Measurements from ENCODE around the gene PLCG1.

The PLCG1 gene

DNA sequence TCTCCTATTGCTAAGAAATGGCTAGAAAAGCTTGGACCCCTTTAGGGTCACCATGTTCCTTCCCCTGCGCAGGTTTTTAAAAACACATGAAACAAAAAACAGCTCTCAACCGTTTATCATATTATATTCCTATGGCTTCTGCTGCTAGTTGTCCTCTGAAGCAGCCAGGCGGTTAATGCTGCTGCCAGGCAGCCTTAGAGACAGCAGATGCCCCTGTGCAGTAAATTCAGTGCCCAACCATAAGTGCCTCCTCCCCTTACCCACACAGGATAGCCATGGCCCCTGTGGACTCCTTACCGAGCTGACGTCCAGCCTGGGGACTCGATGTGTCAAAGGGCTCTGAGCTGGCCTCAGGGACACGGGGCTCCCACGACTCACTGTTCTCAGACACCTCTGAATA lies 64.4 kb downstream of the PLCG1 start:
- Histone ChIP-seq H3K4me3 (ENCODE audit: low read length) (no peak overlapping the region), H3K9ac (ENCODE audit: low read length) (no peak overlapping the region), H3K9me3 (ENCODE audit: control insufficient read depth, low read length) (no peaks in the 10 kb centered on the region), H3K4me1 (ENCODE audit: control insufficient read depth, insufficient read depth, low read length) (no peaks in the 10 kb centered on the region), H3K27me3 (ENCODE audit: control insufficient read depth, insufficient read depth, low read length) (no peaks in the 10 kb centered on the region), H3K36me3 (ENCODE audit: control insufficient read depth, insufficient read depth, low read length) (no peaks in the 10 kb centered on the region)

DNA sequence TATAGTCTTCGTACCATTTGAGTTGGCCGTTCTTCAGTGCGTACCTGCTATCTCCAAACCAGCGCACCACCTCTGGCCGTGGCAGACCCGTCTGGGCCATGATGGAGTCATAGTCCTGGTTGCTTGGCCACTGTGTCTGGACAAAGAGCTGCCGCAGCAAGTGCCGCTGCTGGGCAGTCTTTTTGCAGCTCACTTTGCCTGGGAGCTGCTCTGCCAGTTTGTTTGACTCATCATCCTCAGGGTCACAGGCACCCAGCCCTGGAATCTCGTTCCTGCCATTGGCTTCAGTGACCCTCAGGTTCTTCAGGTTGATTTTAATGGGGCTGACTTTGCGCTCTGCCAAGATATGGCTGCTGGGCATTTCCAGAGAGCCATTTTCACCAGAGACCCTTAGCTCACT lies 65.1 kb downstream of the PLCG1 start:
- Histone ChIP-seq H3K9ac (ENCODE audit: low read length) (no peak overlapping the region), H3K9me3 (ENCODE audit: control insufficient read depth, low read length) (no peaks in the 10 kb centered on the region), H3K4me3 (ENCODE audit: low read length) (no peak overlapping the region), H3K27me3 (ENCODE audit: control insufficient read depth, insufficient read depth, low read length) (no peaks in the 10 kb centered on the region), H3K4me1 (ENCODE audit: control insufficient read depth, insufficient read depth, low read length) (no peaks in the 10 kb centered on the region), H3K36me3 (ENCODE audit: control insufficient read depth, insufficient read depth, low read length) (no peaks in the 10 kb centered on the region)

DNA sequence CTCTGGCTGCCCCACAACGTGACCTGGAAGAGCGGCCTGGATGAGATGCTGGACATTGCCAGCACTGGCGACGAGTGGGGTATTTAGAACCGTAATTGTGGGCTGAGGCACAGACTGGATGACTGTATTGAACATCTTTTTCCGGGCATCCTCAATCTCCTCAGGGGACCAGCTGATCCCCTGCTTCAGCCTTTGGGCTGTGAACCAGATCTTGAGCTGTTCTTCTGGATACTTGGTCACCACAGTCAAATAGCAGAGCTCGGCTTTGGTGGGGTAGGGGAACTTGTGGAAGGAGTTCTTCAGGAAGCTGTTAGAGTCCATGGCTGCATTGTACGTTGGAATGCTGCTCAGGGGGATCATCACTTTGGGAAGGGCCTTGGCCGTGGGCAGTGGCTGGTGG lies 66.3 kb downstream of the PLCG1 start:
- Histone ChIP-seq H3K4me1 (ENCODE audit: control insufficient read depth, insufficient read depth, low read length) (no peaks in the 10 kb centered on the region), H3K9ac (ENCODE audit: low read length) (no peak overlapping the region), H3K4me3 (ENCODE audit: low read length) (no peak overlapping the region)

DNA sequence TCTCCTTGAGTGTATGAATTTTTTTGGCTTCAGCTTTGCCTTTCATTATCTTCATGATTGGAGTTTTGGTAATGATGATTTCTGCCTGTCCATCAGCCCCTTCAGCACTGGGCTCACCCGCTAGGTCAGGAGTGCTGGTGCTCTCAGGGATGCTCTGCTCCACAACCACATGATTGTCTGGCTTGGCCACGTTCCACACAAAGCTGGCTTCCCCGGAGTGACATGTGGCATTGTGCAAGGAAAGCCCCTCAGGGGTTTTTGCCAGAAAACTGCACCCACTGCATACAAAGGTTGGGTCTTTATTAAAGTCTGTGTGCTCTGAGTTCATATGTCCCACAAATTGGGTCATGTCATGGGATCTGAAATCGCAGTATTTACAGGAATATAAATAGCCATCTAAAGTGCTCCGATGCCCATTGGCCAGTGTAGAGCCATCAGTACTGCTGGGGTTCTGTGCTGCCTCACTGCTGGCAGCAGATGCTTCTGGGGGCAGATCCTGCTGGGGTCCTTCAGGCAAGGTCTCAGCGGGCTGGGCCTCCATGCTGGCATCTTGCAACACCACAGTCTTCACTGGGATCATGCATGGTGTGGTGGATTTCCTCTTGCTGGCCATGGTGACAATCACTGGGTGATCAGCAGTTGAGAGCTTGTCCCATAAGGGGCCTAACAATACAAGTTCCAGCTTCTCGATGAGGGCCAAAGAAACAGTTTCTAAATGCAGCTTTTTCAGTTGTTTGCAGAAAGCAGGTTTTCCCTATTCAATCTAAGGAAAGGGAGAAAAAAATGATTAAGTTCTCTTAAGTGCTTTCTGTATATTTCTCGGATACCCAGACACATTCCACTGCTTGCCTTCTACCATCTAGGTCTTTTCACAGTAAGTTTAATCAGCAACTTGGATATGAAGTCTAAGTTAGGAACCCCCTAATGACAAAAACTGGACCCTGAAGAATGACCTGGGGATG lies 67.2 kb downstream of the PLCG1 start:
- Histone ChIP-seq H3K9ac (ENCODE audit: low read length) (no peak overlapping the region), H3K27me3 (ENCODE audit: control insufficient read depth, insufficient read depth, low read length) (no peaks in the 10 kb centered on the region), H3K4me1 (ENCODE audit: control insufficient read depth, insufficient read depth, low read length) (no peaks in the 10 kb centered on the region), H3K4me3 (ENCODE audit: low read length) (no peak overlapping the region), H3K9me3 (ENCODE audit: control insufficient read depth, low read length) (no peaks in the 10 kb centered on the region), H3K36me3 (ENCODE audit: control insufficient read depth, insufficient read depth, low read length) (no peaks in the 10 kb centered on the region)

More for the DNA sequence above, 66.3 kb downstream of the PLCG1 start:
- no peaks in the 10 kb centered on the region for H3K36me3 ChIP-seq (ENCODE audit: control insufficient read depth, insufficient read depth, low read length)
- no peaks in the 10 kb centered on the region for H3K27me3 ChIP-seq (ENCODE audit: control insufficient read depth, insufficient read depth, low read length)
- H3K9me3 ChIP-seq (ENCODE audit: control insufficient read depth, low read length), result no peaks in the 10 kb centered on the region

DNA sequence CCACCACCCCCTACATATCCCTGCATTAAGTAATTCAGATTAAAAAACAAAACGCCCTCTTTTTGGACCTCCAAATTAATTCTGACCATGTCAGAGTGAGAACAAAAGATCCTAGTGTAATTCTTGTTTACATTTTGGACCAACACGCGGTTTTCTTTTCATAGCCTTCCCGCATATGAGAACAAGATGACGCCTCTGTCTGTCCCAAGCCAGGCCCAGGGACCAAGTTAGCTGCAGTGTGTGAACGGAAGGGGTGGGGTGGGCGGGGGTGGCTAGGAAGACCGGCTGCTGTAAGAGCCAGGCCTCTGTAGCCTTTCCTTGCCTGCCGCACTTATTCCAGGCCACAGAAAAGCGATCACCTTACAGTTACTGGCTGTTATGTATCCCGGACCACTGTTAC lies 68.0 kb downstream of the PLCG1 start:
- Histone ChIP-seq H3K4me1 (ENCODE audit: control insufficient read depth, insufficient read depth, low read length) (no peaks in the 10 kb centered on the region), H3K4me3 (ENCODE audit: low read length) (no peak overlapping the region), H3K36me3 (ENCODE audit: control insufficient read depth, insufficient read depth, low read length) (no peaks in the 10 kb centered on the region), H3K9me3 (ENCODE audit: control insufficient read depth, low read length) (no peaks in the 10 kb centered on the region), H3K9ac (ENCODE audit: low read length) (no peak overlapping the region), H3K27me3 (ENCODE audit: control insufficient read depth, insufficient read depth, low read length) (no peaks in the 10 kb centered on the region)

DNA sequence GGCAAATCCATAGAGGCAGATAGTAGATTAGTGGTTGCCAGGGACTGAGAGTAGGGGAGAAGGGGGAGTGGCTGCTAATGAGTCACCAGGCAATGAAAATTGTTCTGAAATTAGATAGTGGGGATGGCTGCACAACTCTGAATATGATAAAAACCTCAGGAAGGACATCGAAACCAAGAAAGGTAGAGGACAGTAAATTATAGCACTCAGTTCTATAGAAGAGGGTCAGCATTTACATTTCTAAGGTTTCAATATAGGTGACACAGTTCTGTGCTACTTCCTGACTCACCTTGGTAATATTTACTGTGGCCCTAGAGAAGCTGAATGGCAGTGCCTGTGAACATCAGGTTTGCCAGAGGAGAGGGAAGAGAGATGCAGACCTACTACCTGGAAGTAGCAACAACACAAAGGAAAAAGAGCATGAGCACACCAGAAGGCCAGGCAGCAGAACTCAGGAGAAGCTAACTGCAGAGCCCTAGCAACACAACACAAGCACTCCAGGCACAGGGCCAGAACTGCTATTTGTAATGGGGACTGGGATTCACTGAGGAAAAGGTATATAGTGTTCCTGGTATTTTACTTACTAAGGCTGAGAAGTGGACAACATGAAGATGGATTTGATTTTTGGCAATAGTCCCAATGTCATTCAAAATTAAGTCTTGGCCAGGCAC lies 75.9 kb downstream of the PLCG1 start:
- H3K36me3 ChIP-seq (ENCODE audit: control insufficient read depth, insufficient read depth, low read length), result no peaks in the 10 kb centered on the region
- H3K4me3 ChIP-seq (ENCODE audit: low read length), result no peak overlapping the region
- H3K27me3 ChIP-seq (ENCODE audit: control insufficient read depth, insufficient read depth, low read length), result no peaks in the 10 kb centered on the region
- H3K4me1 ChIP-seq (ENCODE audit: control insufficient read depth, insufficient read depth, low read length), result peaks cover 6% of the 10 kb centered on the region
- no peak overlapping the region for H3K9ac ChIP-seq (ENCODE audit: low read length)
- H3K9me3 ChIP-seq (ENCODE audit: control insufficient read depth, low read length), result no peaks in the 10 kb centered on the region

DNA sequence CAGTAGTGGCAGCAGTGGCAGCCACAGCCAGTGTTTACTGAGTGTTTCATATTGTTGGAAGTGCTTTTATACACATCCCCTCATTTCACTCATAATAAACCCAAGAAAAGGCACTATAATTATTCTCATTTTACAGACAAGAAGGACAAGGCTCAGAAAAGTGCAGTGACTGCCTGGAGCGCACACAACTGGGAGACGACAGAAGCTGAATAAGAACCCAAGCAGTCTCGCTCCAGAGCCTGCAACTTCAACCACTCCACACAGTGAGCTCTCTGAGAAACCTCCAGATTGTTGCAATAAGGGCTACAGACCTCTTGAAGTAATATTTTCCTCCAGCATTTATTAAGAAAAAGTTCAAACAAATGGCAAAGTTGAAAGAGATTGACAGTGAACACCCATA lies 76.9 kb downstream of the PLCG1 start:
- no peaks in the 10 kb centered on the region for H3K27me3 ChIP-seq (ENCODE audit: control insufficient read depth, insufficient read depth, low read length)
- H3K4me3 ChIP-seq (ENCODE audit: low read length), result no peak overlapping the region
- H3K4me1 ChIP-seq (ENCODE audit: control insufficient read depth, insufficient read depth, low read length), result peaks cover 6% of the 10 kb centered on the region
- no peak overlapping the region for H3K9ac ChIP-seq (ENCODE audit: low read length)
- H3K9me3 ChIP-seq (ENCODE audit: control insufficient read depth, low read length), result no peaks in the 10 kb centered on the region
- H3K36me3 ChIP-seq (ENCODE audit: control insufficient read depth, insufficient read depth, low read length), result no peaks in the 10 kb centered on the region

DNA sequence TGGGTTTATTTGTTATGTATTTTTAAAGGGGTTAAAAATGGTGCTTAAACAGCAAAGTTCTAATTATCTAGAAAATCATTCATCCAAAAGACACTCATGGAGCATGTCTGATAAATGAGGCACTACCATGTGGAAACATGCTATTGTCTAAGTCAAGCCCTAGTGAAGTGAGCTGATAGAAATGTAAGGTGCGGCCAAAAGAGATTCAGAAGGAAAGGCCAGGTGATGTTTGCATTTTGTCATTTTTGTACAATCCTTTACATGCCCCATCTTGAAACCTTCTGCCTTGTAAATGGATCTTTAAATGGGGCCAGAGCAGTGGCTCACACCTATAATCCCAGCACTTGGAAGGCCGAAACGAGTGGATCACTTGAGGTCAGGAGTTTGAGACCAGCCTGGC lies 77.3 kb downstream of the PLCG1 start:
- peaks cover 6% of the 10 kb centered on the region for H3K4me1 ChIP-seq (ENCODE audit: control insufficient read depth, insufficient read depth, low read length)
- no peak overlapping the region for H3K9ac ChIP-seq (ENCODE audit: low read length)

DNA sequence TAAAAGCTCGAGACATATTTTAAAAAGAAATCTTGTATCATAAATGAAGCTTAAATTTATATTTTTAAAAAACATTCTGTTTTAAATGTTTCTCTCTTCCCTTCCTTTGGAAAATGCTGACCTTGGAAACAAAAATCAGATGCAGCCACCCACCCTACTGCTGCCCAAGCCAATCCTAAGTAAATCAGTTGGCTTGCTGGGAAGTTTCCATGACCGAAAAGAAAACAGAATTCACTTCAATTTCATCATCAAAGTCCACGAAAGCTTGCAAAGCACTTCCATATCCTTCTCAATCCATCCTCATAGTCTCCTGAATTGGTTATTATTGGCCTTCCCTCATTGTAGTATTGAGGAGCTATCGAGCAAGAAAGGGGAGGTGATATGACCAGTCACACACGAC lies 80.1 kb downstream of the PLCG1 start:
- Histone ChIP-seq H3K9me3 (ENCODE audit: control insufficient read depth, low read length) (no peaks in the 10 kb centered on the region), H3K4me1 (ENCODE audit: control insufficient read depth, insufficient read depth, low read length) (peaks cover 13% of the 10 kb centered on the region), H3K9ac (ENCODE audit: low read length) (no peak overlapping the region), H3K36me3 (ENCODE audit: control insufficient read depth, insufficient read depth, low read length) (no peaks in the 10 kb centered on the region), H3K4me3 (ENCODE audit: low read length) (no peak overlapping the region), H3K27me3 (ENCODE audit: control insufficient read depth, insufficient read depth, low read length) (no peaks in the 10 kb centered on the region)

More for the DNA sequence above, 77.3 kb downstream of the PLCG1 start:
- H3K9me3 ChIP-seq (ENCODE audit: control insufficient read depth, low read length), result no peaks in the 10 kb centered on the region
- no peaks in the 10 kb centered on the region for H3K27me3 ChIP-seq (ENCODE audit: control insufficient read depth, insufficient read depth, low read length)
- H3K4me3 ChIP-seq (ENCODE audit: low read length), result no peak overlapping the region
- no peaks in the 10 kb centered on the region for H3K36me3 ChIP-seq (ENCODE audit: control insufficient read depth, insufficient read depth, low read length)

DNA sequence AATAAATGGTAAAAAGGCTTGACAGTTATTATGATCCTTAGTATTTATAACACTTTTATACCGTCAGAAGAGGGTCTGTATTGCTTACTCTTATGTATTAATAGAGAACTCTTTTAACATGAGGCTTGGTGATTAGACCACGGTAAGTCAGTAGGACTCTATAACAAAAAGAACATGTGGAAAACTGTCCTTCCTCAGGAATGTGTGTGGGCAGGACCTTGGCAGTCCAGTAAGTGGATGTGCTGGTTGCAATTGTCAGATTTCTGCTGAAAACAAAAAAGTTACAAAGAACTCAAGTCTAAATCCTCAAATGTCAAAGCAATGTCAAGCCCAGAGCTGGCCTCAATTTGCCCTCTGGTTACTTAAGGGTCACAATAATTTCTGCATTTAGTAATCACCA lies 81.1 kb downstream of the PLCG1 start:
- peaks cover 9% of the 10 kb centered on the region for H3K4me1 ChIP-seq (ENCODE audit: control insufficient read depth, insufficient read depth, low read length)
- H3K9me3 ChIP-seq (ENCODE audit: control insufficient read depth, low read length), result no peaks in the 10 kb centered on the region

DNA sequence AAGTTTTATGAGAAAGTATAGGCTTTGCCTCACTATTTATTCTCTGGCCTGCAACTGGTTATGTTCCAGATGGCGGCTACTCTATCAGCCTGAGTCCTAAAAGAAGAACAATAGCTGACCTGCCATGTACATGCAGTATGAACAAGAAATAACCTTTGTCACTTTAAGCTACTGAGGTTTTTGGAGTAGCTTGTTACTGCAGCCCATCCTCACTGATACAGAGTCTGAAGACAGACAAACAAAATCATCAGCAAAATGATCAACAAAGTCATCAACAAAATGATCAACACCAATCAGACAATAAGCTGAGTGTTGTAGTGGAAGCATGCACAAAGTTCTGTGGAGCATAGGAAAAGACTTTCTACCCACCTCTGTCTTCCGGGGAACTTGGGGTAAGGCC lies 82.5 kb downstream of the PLCG1 start:
- H3K4me3 ChIP-seq (ENCODE audit: low read length), result no peak overlapping the region
- no peaks in the 10 kb centered on the region for H3K27me3 ChIP-seq (ENCODE audit: control insufficient read depth, insufficient read depth, low read length)
- no peaks in the 10 kb centered on the region for H3K9me3 ChIP-seq (ENCODE audit: control insufficient read depth, low read length)
- H3K36me3 ChIP-seq (ENCODE audit: control insufficient read depth, insufficient read depth, low read length), result no peaks in the 10 kb centered on the region
- H3K4me1 ChIP-seq (ENCODE audit: control insufficient read depth, insufficient read depth, low read length), result peaks cover 8% of the 10 kb centered on the region
- H3K9ac ChIP-seq (ENCODE audit: low read length), result no peak overlapping the region

More for the DNA sequence above, 81.1 kb downstream of the PLCG1 start:
- Histone ChIP-seq H3K4me3 (ENCODE audit: low read length) (no peak overlapping the region), H3K36me3 (ENCODE audit: control insufficient read depth, insufficient read depth, low read length) (no peaks in the 10 kb centered on the region), H3K27me3 (ENCODE audit: control insufficient read depth, insufficient read depth, low read length) (no peaks in the 10 kb centered on the region), H3K9ac (ENCODE audit: low read length) (no peak overlapping the region)

DNA sequence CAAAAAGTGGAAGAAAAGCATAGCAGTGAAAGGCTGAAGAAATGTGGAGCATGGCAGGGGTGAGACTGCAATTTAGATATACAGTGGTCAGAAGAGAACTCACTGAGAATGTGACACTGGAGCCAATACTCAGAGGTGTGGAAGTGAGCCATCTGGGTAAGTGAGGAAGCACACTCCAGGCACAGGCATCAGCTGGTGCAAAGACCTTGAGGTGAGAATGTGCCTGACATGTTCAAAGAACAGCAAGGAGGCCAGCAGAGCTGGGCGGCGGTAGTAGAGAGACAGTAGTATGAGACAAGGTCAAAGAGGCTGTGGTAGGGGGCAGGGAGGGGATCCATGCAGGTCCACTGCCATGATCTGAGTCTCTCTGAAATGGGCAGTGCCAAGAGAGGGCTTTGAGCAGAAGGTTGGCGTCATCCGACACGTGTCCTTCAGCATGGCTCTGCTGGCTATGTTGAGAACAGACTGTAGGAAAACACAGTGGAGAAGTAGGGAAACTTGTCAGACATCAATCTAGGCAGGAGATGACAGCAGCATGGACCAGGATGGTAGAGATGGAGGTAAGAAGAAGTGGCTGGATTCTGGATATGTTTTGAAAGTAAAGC lies 84.4 kb downstream of the PLCG1 start:
- H3K9ac ChIP-seq (ENCODE audit: low read length), result no peak overlapping the region
- H3K4me1 ChIP-seq (ENCODE audit: control insufficient read depth, insufficient read depth, low read length), result peaks cover 8% of the 10 kb centered on the region
- H3K4me3 ChIP-seq (ENCODE audit: low read length), result no peak overlapping the region
- no peaks in the 10 kb centered on the region for H3K9me3 ChIP-seq (ENCODE audit: control insufficient read depth, low read length)
- H3K27me3 ChIP-seq (ENCODE audit: control insufficient read depth, insufficient read depth, low read length), result no peaks in the 10 kb centered on the region
- H3K36me3 ChIP-seq (ENCODE audit: control insufficient read depth, insufficient read depth, low read length), result no peaks in the 10 kb centered on the region

Measured in mucosa of stomach (tissue), 1 donor.